Erythroblast (primary cell): ENCODE results near the gene NRP1.

ENCODE experiments used
- GATA1 ChIP-seq: IDR thresholded peaks from 2 replicates; pipeline ENCODE4 v1.6.1; 2011; ENCODE audit warnings: low read depth, mild to moderate bottlenecking, control low read depth, low read length, moderate library complexity
- POLR2A ChIP-seq: IDR thresholded peaks from 2 replicates; pipeline ENCODE4 v1.6.1; 2011; ENCODE audit warnings: mild to moderate bottlenecking, low read length

DNA sequence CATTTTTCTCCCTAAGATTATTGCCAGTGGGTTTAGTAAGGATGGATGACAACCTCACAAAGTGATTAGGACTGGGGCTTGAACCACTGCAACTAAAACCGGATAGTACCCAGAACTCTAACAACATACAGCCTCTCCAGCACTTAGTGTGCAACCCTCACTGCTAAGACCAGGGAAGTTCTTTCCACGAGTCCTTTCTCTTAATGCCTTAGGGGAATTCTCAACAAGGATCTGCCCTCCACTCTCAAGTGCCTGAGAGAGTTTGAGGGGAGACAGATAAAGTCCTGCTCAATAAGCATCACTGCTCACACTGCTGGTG is 104.6 kb downstream of the NRP1 start:
- TF ChIP-seq POLR2A (no peak), GATA1 (no peak)
